Fibroblast of skin of back (primary cell): ENCODE measurements around the gene MTA1.

Source experiments
- DNase-seq: peaks from one replicate; pipeline ENCODE4 v3.0.0-alpha.2; 2013

The MTA1 gene

GRCh38 chr14:105500036-105500725 is 80.6 kb downstream of the MTA1 start:
- DNase-seq = no peak

GRCh38 chr14:105500726-105501101 is 81.1 kb downstream of the MTA1 start:
- DNase-seq = no peak

GRCh38 chr14:105501504-105502291 is 82.1 kb downstream of the MTA1 start:
- DNase-seq = no peak

GRCh38 chr14:105502446-105503295 is 83.0 kb downstream of the MTA1 start:
- no peak for DNase-seq

GRCh38 chr14:105503296-105503640 is 83.6 kb downstream of the MTA1 start:
- DNase-seq = no peak

- DNase-seq = no peak
These were observed 84.5 kb downstream of the MTA1 start for GRCh38 chr14:105503935-105504692.

- DNase-seq = no peak
These were observed 85.5 kb downstream of the MTA1 start for GRCh38 chr14:105505101-105505500.

- no peak for DNase-seq
These were observed 87.6 kb downstream of the MTA1 start for GRCh38 chr14:105507247-105507646.

GRCh38 chr14:105508069-105508468 is 88.4 kb downstream of the MTA1 start:
- no peak for DNase-seq

GRCh38 chr14:105508601-105509000 is 89.0 kb downstream of the MTA1 start:
- DNase-seq = no peak

- no peak for DNase-seq
These were observed 97.5 kb downstream of the MTA1 start for GRCh38 chr14:105517096-105517495.

GRCh38 chr14:105519946-105520698 is 100.5 kb downstream of the MTA1 start:
- DNase-seq = no peak
